ENCODE results near the gene PHACTR4.
"Not testable (repeated sequence)": the region's sequence is repeated elsewhere in the genome, so short reads cannot be mapped to it uniquely, and the experiment has no call there.

Gene PHACTR4

GRCh38 chr1:28519946-28520725 is 150.6 kb downstream of the PHACTR4 start:
- Mint-ChIP-seq H3K27ac (no peak overlapping the region), H3K27me3 (no peaks in the 10 kb centered on the region), H3K36me3 (peaks cover 7% of the 10 kb centered on the region), H3K9me3 (no peaks in the 10 kb centered on the region), H3K4me1 (peaks cover 26% of the 10 kb centered on the region), H3K4me3 (peak overlapping the region; percentile 22)
- DNase-seq (ENCODE audit: low spot score in 2 of 2) = no peak
- ATAC-seq (ENCODE audit: low read depth) = no peak

- H3K4me1 Mint-ChIP-seq = peaks cover 26% of the 10 kb centered on the region
- not testable (repeated sequence) for H3K36me3 Mint-ChIP-seq; ATAC-seq (ENCODE audit: low read depth); H3K27me3 Mint-ChIP-seq; H3K9me3 Mint-ChIP-seq; H3K27ac Mint-ChIP-seq; H3K4me3 Mint-ChIP-seq; DNase-seq (ENCODE audit: low spot score in 2 of 2)
Measured at GRCh38 chr1:28520796-28521195, 151.3 kb downstream of the PHACTR4 start.

- no peak for DNase-seq (ENCODE audit: low spot score in 2 of 2)
- Mint-ChIP-seq H3K27me3 (no peaks in the 10 kb centered on the region), H3K27ac (no peak overlapping the region), H3K4me1 (peaks cover 24% of the 10 kb centered on the region), H3K4me3 (no peak overlapping the region), H3K36me3 (peaks cover 7% of the 10 kb centered on the region), H3K9me3 (no peaks in the 10 kb centered on the region)
- no peak for ATAC-seq (ENCODE audit: low read depth)
Measured at GRCh38 chr1:28521502-28522164, 152.1 kb downstream of the PHACTR4 start.

GRCh38 chr1:28522537-28522936 is 153.0 kb downstream of the PHACTR4 start:
- H3K27me3 Mint-ChIP-seq; H3K36me3 Mint-ChIP-seq; H3K4me3 Mint-ChIP-seq; H3K9me3 Mint-ChIP-seq; ATAC-seq (ENCODE audit: low read depth); H3K27ac Mint-ChIP-seq; DNase-seq (ENCODE audit: low spot score in 2 of 2): not testable (repeated sequence)
- peaks cover 18% of the 10 kb centered on the region for H3K4me1 Mint-ChIP-seq

- not testable (repeated sequence) for H3K4me3 Mint-ChIP-seq; ATAC-seq (ENCODE audit: low read depth); H3K27ac Mint-ChIP-seq; DNase-seq (ENCODE audit: low spot score in 2 of 2); H3K9me3 Mint-ChIP-seq; H3K4me1 Mint-ChIP-seq; H3K27me3 Mint-ChIP-seq; H3K36me3 Mint-ChIP-seq
Measured at GRCh38 chr1:28525002-28525642, 155.6 kb downstream of the PHACTR4 start.

DNA sequence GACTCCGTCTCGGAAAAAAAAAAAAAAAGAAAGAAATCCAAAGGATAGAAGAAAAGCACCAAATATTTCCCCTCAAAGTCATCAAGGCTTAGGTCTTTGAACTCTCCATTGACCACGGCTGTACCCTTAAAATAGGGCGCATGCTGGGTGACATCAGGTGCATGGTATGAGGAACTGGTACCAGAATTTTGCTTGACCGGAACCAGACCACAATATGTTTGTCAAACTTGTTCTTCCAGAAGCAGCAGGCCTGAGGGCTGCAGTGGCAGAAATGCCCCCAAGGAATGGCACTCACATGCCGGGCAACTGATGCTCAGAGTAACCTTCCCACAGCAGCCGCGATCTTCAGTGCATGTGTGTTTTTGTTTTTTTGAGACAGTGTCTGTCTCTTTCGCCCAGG is 157.3 kb downstream of the PHACTR4 start:
- no peak overlapping the region for H3K27ac Mint-ChIP-seq

DNA sequence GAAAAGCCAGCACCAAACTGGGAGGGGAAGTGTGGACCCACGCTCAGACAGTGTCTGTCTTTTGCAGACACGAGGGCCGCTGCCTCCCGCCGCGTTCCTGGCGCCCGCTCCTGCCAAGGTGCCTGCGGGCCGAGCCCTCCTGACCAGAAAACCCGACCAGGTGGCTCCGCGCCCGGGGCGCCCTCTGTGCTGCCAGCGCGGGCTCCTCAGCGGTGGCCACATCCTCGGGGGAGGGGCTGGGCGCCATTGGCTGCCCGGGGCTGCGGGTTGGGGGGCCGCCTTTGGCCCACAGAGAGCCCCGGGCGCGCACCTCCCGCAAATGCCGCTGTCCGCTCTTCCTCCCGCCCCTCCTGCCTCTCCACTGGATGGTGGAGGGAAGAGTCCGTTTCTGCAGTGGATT is 160.9 kb downstream of the PHACTR4 start:
- H3K27me3 Mint-ChIP-seq = no peaks in the 10 kb centered on the region
- no peaks in the 10 kb centered on the region for H3K4me1 Mint-ChIP-seq
- no peak for DNase-seq (ENCODE audit: low spot score in 2 of 2)
- H3K36me3 Mint-ChIP-seq = peaks cover 13% of the 10 kb centered on the region
- H3K9me3 Mint-ChIP-seq = no peaks in the 10 kb centered on the region
- H3K27ac Mint-ChIP-seq = no peak overlapping the region
- no peak for ATAC-seq (ENCODE audit: low read depth)
- H3K4me3 Mint-ChIP-seq = no peak overlapping the region

More for the DNA sequence above, 157.3 kb downstream of the PHACTR4 start:
- Mint-ChIP-seq H3K4me3 (no peak overlapping the region), H3K36me3 (peaks cover 12% of the 10 kb centered on the region), H3K9me3 (no peaks in the 10 kb centered on the region), H3K27me3 (no peaks in the 10 kb centered on the region), H3K4me1 (peaks cover 4% of the 10 kb centered on the region)
- ATAC-seq (ENCODE audit: low read depth) (no peak), DNase-seq (ENCODE audit: low spot score in 2 of 2) (no peak)

DNA sequence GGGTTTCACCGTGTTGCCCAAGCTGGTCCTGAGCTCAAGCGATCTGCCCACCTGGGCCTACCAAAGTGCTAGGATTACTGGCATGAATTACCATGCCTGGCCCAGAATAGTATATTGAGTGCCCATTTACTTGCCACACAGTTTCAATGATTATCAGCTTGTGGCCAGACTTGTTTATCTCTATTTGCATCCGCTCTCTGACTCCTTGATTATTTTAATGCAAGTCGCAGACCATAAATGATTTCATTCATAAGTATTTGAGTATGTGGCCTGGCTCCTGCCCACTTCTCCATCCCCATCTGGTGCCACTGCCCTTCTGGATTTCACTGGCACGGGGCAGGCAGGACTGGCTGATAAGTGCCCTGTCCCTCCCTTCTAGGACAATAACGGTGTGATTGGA is 165.1 kb downstream of the PHACTR4 start:
- H3K4me1 Mint-ChIP-seq = no peaks in the 10 kb centered on the region
- H3K27ac Mint-ChIP-seq = no peak overlapping the region
- no peak overlapping the region for H3K4me3 Mint-ChIP-seq
- H3K36me3 Mint-ChIP-seq = peaks cover 15% of the 10 kb centered on the region
- ATAC-seq (ENCODE audit: low read depth) (no peak), DNase-seq (ENCODE audit: low spot score in 2 of 2) (no peak)
- H3K27me3 Mint-ChIP-seq = no peaks in the 10 kb centered on the region
- no peaks in the 10 kb centered on the region for H3K9me3 Mint-ChIP-seq

GRCh38 chr1:28535180-28535579 is 165.6 kb downstream of the PHACTR4 start:
- ATAC-seq (ENCODE audit: low read depth) = no peak
- peaks cover 15% of the 10 kb centered on the region for H3K36me3 Mint-ChIP-seq
- no peaks in the 10 kb centered on the region for H3K4me1 Mint-ChIP-seq
- no peak overlapping the region for H3K4me3 Mint-ChIP-seq
- DNase-seq (ENCODE audit: low spot score in 2 of 2) = no peak
- no peak overlapping the region for H3K27ac Mint-ChIP-seq
- no peaks in the 10 kb centered on the region for H3K9me3 Mint-ChIP-seq
- H3K27me3 Mint-ChIP-seq = no peaks in the 10 kb centered on the region

GRCh38 chr1:28537457-28538199 is 168.1 kb downstream of the PHACTR4 start:
- Mint-ChIP-seq H3K36me3 (peaks cover 4% of the 10 kb centered on the region), H3K27me3 (no peaks in the 10 kb centered on the region), H3K4me3 (no peak overlapping the region), H3K9me3 (no peaks in the 10 kb centered on the region), H3K27ac (no peak overlapping the region), H3K4me1 (no peaks in the 10 kb centered on the region)
- DNase-seq (ENCODE audit: low spot score in 2 of 2) (no peak), ATAC-seq (ENCODE audit: low read depth) (no peak)

DNA sequence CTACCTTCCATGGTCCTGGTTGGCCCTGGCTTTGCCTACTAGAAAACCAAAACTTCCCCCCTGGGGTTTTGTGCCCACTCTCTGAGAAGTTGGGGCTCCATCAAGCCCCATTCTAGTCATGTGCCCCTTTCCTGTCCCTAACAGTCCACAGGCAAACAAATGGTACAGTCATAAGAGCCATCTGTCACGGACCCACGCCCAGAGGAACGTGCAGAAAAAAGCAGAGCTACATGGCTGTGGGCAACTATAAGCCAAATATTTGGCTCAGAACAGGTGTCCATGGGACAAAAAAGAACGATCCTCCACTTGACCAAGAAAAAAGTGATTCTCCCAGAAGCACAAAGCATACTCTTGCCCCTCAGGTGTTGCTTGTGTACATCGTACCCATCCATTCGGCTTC is 168.7 kb downstream of the PHACTR4 start:
- DNase-seq (ENCODE audit: low spot score in 2 of 2) = no peak
- H3K27me3 Mint-ChIP-seq = no peaks in the 10 kb centered on the region
- no peaks in the 10 kb centered on the region for H3K4me1 Mint-ChIP-seq
- peaks cover 4% of the 10 kb centered on the region for H3K36me3 Mint-ChIP-seq
- no peak overlapping the region for H3K4me3 Mint-ChIP-seq
- no peaks in the 10 kb centered on the region for H3K9me3 Mint-ChIP-seq
- H3K27ac Mint-ChIP-seq = no peak overlapping the region
- no peak for ATAC-seq (ENCODE audit: low read depth)

GRCh38 chr1:28540651-28541050 is 171.1 kb downstream of the PHACTR4 start:
- Mint-ChIP-seq H3K4me3 (no peak overlapping the region), H3K27me3 (no peaks in the 10 kb centered on the region), H3K27ac (no peak overlapping the region), H3K36me3 (peaks cover 2% of the 10 kb centered on the region), H3K9me3 (no peaks in the 10 kb centered on the region), H3K4me1 (no peaks in the 10 kb centered on the region)
- DNase-seq (ENCODE audit: low spot score in 2 of 2) (no peak), ATAC-seq (ENCODE audit: low read depth) (no peak)

DNA sequence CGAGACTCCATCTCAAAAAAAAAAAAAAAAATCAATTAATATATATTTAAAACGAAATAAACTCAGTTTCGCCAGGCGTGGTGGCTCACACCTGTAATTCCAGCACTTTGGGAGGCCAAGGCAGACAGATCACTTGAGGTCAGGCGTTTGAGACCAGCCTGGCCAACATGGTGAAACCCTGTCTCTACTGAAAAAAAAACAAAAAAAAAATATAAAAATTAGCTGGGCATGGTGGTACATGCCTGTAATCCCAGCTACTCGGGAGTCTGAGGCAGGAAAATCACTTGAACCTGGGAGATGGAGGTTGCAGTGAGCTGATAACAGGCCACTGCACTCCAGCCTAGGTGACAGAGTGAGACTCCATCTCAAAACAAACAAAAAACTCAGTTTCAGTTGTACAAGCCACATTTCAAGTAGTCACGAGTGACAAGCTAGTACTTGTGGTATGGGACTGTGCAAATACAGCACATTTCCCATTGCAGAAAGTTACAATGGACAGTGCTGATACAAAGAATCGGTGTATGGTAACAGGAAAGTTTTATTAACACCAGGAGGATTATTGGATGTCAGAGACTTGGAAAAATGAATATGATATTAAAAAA is 172.0 kb downstream of the PHACTR4 start:
- not testable (repeated sequence) for H3K27me3 Mint-ChIP-seq; H3K4me3 Mint-ChIP-seq; H3K36me3 Mint-ChIP-seq; H3K27ac Mint-ChIP-seq; H3K4me1 Mint-ChIP-seq; DNase-seq (ENCODE audit: low spot score in 2 of 2); ATAC-seq (ENCODE audit: low read depth); H3K9me3 Mint-ChIP-seq

- Mint-ChIP-seq H3K9me3 (no peaks in the 10 kb centered on the region), H3K4me3 (no peak overlapping the region), H3K36me3 (no peaks in the 10 kb centered on the region), H3K27me3 (no peaks in the 10 kb centered on the region), H3K4me1 (no peaks in the 10 kb centered on the region), H3K27ac (no peak overlapping the region)
- ATAC-seq (ENCODE audit: low read depth) (no peak), DNase-seq (ENCODE audit: low spot score in 2 of 2) (no peak)
Measured at GRCh38 chr1:28545246-28545628, 175.7 kb downstream of the PHACTR4 start.
